ENCODE data around the gene TMEM37.

GRCh38 chr2:119402645-119403560 is 28.8 kb upstream of the TMEM37 start:
- TF ChIP-seq CTCF (IDR thresholded peaks at IDR 0.05) = no peak
- no peak for TF ChIP-seq POLR2A (IDR thresholded peaks at IDR 0.05)
